SK-N-SH (cell line): ENCODE results near the gene SPOCK3. TPM values are rescaled to one million over a fixed set of nuclear protein-coding genes. Genes with fewer than 3 reads are reported as not detected.

Source experiments
- CTCF ChIA-PET: fragments of 300-600, 350-600 bp; formaldehyde crosslinking; extraction: SDS; loops from one replicate; lab custom pipeline; 2021; lab: Yijun Ruan, JAX
- POLR2A ChIA-PET: fragments of 350-600 bp; sonication (Branson Sonifier 250); formaldehyde crosslinking; extraction: SDS; loops from one replicate; lab custom pipeline; 2020; ENCODE audit warnings: antibody characterized with exemption, inconsistent platforms; lab: Yijun Ruan, JAX
- DNase-seq: peaks from one replicate; pipeline ENCODE4 v3.0.0; 2012
- H2AFZ ChIP-seq: fragments of 200-600 bp; sonication (generic); 2 replicates; pipeline ENCODE4 v1.8.1; 2016; ENCODE audit warnings: antibody characterized with exemption, mild to moderate bottlenecking, low read depth
- H3F3A ChIP-seq: fragments of 200-600 bp; sonication (generic); replicated peaks from 2 replicates; pipeline ENCODE3; 2016; ENCODE audit warnings: antibody characterized with exemption, mild to moderate bottlenecking; ENCODE audit not compliant: insufficient read depth
- H3K27ac ChIP-seq, 2 experiments: fragments of 200-500 bp in 1 of 2; fragments of 200-600 bp in 1 of 2; sonication (Bioruptor generic) in 1 of 2; sonication (generic), shearing (Covaris generic) in 1 of 2; 2 replicates each; pipeline versions ENCODE4 v1.5.1 to v1.6.1; 2014 to 2016; ENCODE audit warnings: low read depth in 2 of 2, inconsistent platforms in 1 of 2, low read length in 1 of 2, mild to moderate bottlenecking in 1 of 2, mixed read lengths in 1 of 2
- H3K27me3 ChIP-seq: fragments of 200-600 bp; sonication (generic), shearing (Covaris generic); 2 replicates; pipeline ENCODE4 v1.6.1; 2016; ENCODE audit warnings: mixed run types; ENCODE audit not compliant: insufficient read depth
- H3K36me3 ChIP-seq, 2 experiments: fragments of 200-500 bp in 1 of 2; fragments of 200-600 bp in 1 of 2; sonication (Bioruptor generic) in 1 of 2; sonication (generic) in 1 of 2; replicated peaks in 1 of 2; 2 replicates each; pipeline versions ENCODE3 to v1.5.1; 2014 to 2016; ENCODE audit warnings: low read length in 1 of 2, mild to moderate bottlenecking in 1 of 2; ENCODE audit not compliant: insufficient read depth in 2 of 2, control insufficient read depth in 1 of 2
- H3K4me1 ChIP-seq, 2 experiments: fragments of 200-500 bp in 1 of 2; fragments of 200-600 bp in 1 of 2; sonication (Bioruptor generic) in 1 of 2; sonication (generic), shearing (Covaris generic) in 1 of 2; 2 replicates each; pipeline versions ENCODE4 v1.5.1 to v1.6.1; 2014 to 2016; ENCODE audit warnings: low read depth in 1 of 2, low read length in 1 of 2, mixed run types in 1 of 2; ENCODE audit not compliant: insufficient read depth in 2 of 2, control insufficient read depth in 1 of 2
- H3K4me2 ChIP-seq: fragments of 200-600 bp; sonication (generic), shearing (Covaris generic); 2 replicates; pipeline ENCODE4 v1.6.1; 2017; ENCODE audit warnings: mixed run types
- H3K4me3 ChIP-seq, 2 experiments: fragments of 200-500 bp in 1 of 2; fragments of 200-600 bp in 1 of 2; sonication (Bioruptor generic) in 1 of 2; sonication (generic), shearing (Covaris generic) in 1 of 2; 2 replicates each; pipeline versions ENCODE4 v1.5.1 to v1.8.1; 2014 to 2016; ENCODE audit warnings: low read depth in 2 of 2, inconsistent platforms in 1 of 2, low read length in 1 of 2, mild to moderate bottlenecking in 1 of 2, mixed read lengths in 1 of 2, moderate library complexity in 1 of 2
- H3K79me2 ChIP-seq: fragments of 200-600 bp; sonication (generic); 2 replicates; pipeline ENCODE4 v1.8.1; 2017; ENCODE audit warnings: mild to moderate bottlenecking; ENCODE audit not compliant: insufficient read depth
- H3K9ac ChIP-seq: fragments of 200-600 bp; sonication (generic); 2 replicates; pipeline ENCODE4 v1.6.1; 2017; ENCODE audit warnings: mixed run types
- H3K9me2 ChIP-seq: fragments of 200-600 bp; sonication (generic); 2 replicates; pipeline ENCODE4 v1.6.1; 2017; ENCODE audit warnings: mixed run types
- H3K9me3 ChIP-seq: fragments of 200-600 bp; sonication (generic); 2 replicates; pipeline ENCODE4 v1.6.1; 2017; ENCODE audit warnings: mixed run types, mild to moderate bottlenecking, moderate library complexity
- H4K20me1 ChIP-seq: fragments of 200-600 bp; sonication (generic); 2 replicates; pipeline ENCODE4 v1.6.1; 2017; ENCODE audit warnings: mild to moderate bottlenecking, mixed run types; ENCODE audit not compliant: insufficient read depth
- CHD2 ChIP-seq: fragments of 150-350 bp; IDR thresholded peaks from 2 replicates; pipeline ENCODE4 v1.6.1; 2018; ENCODE audit warnings: low read length; ENCODE audit not compliant: partially characterized antibody
- EP300 ChIP-seq, 2 experiments: IDR thresholded peaks; 2 replicates each; pipeline versions ENCODE4 v1.4.0 to v1.6.1; 2012; ENCODE audit warnings: borderline replicate concordance in 1 of 2, low read depth in 1 of 2, low read length in 1 of 2
- GABPA ChIP-seq: IDR thresholded peaks from 2 replicates; pipeline ENCODE4 v1.4.0; 2012; ENCODE audit warnings: low read depth, mild to moderate bottlenecking
- POLR2AphosphoS5 ChIP-seq: IDR thresholded peaks from 2 replicates; pipeline ENCODE4 v1.6.1; 2012; ENCODE audit warnings: low read depth, low read length
- RFX5 ChIP-seq: IDR thresholded peaks from 2 replicates; pipeline ENCODE4 v1.6.1; 2012; ENCODE audit warnings: mild to moderate bottlenecking, improper control_type of control experiment, low read length
- RXRA ChIP-seq: IDR thresholded peaks from 2 replicates; pipeline ENCODE4 v1.4.0; 2012; ENCODE audit warnings: low read depth, mild to moderate bottlenecking, borderline replicate concordance
- SIN3A ChIP-seq: IDR thresholded peaks from 2 replicates; pipeline ENCODE4 v1.6.1; 2012; ENCODE audit warnings: low read depth, mild to moderate bottlenecking, low read length, moderate library complexity, borderline replicate concordance
- SMC3 ChIP-seq: IDR thresholded peaks from 2 replicates; pipeline ENCODE4 v1.6.1; 2012; ENCODE audit warnings: low read depth, low read length, improper control_type of control experiment
- WGBS: methylation state at CpG from one replicate; pipeline ENCODE4 v1.1.6; 2017; ENCODE audit warnings: low lambda C conversion rate; 5-methylcytosine and 5-hydroxymethylcytosine counted together
- polyA plus RNA-seq, 3 experiments: library from polyadenylated mRNA; depleted of rRNA; stranded (reverse); fragments of >200 nt; gene quantifications; 2 replicates each; pipeline ENCODE4 v1.2.3, GENCODE V29; 2012
- TF ChIP-seq, protein P1 (sequence below): fragments of 200-600 bp; sonication (generic); IDR thresholded peaks from 2 replicates; pipeline ENCODE4 v1.6.1; 2017; ENCODE audit warnings: antibody characterized with exemption, mild to moderate bottlenecking, moderate library complexity
- TF ChIP-seq, protein P2 (sequence below): IDR thresholded peaks from 2 replicates; pipeline ENCODE4 v1.4.0; 2012; ENCODE audit warnings: low read depth
- TF ChIP-seq, protein P3 (sequence below): IDR thresholded peaks from 2 replicates; pipeline ENCODE4 v1.6.1; 2012; ENCODE audit warnings: mild to moderate bottlenecking, low read depth, low read length, moderate library complexity
- TF ChIP-seq, protein P4 (sequence below): IDR thresholded peaks from 2 replicates; pipeline ENCODE4; 2012

Gene SPOCK3
- polyA plus RNA-seq, 1 of the 3 experiments (the other 2 are of a cell fraction) = not detected

DNA sequence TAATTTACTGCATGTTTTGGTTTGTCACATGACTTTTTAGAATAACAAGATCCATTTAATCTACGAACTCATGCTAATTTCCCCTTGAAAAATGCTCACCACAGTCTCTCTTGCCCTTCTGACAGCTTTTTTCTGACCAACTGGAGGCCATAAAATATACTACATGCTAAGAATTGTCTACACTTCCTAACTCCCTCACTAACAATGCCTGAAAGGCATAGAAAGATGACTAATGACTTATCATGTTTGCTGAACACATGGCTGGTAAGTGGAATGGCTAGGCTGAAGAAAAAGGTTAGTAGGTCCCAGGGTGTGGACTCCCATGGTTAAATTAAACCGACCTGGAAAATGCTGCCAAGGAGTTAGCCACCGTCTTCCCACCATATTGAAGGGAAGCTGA lies 309.9 kb downstream of the SPOCK3 start:
- WGBS = 20% methylated on average over 3 of the region's 3 CpGs
- TF ChIP-seq SMC3 (no peak), EP300 (IDR thresholded peaks at IDR 0.05; ENCODE audit: borderline replicate concordance in 1 of 2, low read depth in 1 of 2, low read length in 1 of 2) (no peak), RXRA (no peak), SIN3A (no peak), GABPA (no peak), POLR2AphosphoS5 (no peak), RFX5 (no peak), CHD2 (no peak)
- TF ChIP-seq, protein P1, sequence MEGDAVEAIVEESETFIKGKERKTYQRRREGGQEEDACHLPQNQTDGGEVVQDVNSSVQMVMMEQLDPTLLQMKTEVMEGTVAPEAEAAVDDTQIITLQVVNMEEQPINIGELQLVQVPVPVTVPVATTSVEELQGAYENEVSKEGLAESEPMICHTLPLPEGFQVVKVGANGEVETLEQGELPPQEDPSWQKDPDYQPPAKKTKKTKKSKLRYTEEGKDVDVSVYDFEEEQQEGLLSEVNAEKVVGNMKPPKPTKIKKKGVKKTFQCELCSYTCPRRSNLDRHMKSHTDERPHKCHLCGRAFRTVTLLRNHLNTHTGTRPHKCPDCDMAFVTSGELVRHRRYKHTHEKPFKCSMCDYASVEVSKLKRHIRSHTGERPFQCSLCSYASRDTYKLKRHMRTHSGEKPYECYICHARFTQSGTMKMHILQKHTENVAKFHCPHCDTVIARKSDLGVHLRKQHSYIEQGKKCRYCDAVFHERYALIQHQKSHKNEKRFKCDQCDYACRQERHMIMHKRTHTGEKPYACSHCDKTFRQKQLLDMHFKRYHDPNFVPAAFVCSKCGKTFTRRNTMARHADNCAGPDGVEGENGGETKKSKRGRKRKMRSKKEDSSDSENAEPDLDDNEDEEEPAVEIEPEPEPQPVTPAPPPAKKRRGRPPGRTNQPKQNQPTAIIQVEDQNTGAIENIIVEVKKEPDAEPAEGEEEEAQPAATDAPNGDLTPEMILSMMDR = no peak
- TF ChIP-seq, protein P2, sequence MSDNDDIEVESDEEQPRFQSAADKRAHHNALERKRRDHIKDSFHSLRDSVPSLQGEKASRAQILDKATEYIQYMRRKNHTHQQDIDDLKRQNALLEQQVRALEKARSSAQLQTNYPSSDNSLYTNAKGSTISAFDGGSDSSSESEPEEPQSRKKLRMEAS = no peak
- TF ChIP-seq, protein P3, sequence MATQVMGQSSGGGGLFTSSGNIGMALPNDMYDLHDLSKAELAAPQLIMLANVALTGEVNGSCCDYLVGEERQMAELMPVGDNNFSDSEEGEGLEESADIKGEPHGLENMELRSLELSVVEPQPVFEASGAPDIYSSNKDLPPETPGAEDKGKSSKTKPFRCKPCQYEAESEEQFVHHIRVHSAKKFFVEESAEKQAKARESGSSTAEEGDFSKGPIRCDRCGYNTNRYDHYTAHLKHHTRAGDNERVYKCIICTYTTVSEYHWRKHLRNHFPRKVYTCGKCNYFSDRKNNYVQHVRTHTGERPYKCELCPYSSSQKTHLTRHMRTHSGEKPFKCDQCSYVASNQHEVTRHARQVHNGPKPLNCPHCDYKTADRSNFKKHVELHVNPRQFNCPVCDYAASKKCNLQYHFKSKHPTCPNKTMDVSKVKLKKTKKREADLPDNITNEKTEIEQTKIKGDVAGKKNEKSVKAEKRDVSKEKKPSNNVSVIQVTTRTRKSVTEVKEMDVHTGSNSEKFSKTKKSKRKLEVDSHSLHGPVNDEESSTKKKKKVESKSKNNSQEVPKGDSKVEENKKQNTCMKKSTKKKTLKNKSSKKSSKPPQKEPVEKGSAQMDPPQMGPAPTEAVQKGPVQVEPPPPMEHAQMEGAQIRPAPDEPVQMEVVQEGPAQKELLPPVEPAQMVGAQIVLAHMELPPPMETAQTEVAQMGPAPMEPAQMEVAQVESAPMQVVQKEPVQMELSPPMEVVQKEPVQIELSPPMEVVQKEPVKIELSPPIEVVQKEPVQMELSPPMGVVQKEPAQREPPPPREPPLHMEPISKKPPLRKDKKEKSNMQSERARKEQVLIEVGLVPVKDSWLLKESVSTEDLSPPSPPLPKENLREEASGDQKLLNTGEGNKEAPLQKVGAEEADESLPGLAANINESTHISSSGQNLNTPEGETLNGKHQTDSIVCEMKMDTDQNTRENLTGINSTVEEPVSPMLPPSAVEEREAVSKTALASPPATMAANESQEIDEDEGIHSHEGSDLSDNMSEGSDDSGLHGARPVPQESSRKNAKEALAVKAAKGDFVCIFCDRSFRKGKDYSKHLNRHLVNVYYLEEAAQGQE = no peak
- TF ChIP-seq, protein P4, sequence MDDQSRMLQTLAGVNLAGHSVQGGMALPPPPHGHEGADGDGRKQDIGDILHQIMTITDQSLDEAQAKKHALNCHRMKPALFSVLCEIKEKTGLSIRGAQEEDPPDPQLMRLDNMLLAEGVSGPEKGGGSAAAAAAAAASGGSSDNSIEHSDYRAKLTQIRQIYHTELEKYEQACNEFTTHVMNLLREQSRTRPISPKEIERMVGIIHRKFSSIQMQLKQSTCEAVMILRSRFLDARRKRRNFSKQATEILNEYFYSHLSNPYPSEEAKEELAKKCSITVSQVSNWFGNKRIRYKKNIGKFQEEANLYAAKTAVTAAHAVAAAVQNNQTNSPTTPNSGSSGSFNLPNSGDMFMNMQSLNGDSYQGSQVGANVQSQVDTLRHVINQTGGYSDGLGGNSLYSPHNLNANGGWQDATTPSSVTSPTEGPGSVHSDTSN = no peak
- Histone ChIP-seq H3F3A (no peaks in the 10 kb centered on the region), H3K4me3 (no peak overlapping the region), H3K27ac (no peak overlapping the region), H3K4me2 (no peak overlapping the region), H3K9me3 (no peaks in the 10 kb centered on the region), H3K9ac (no peak overlapping the region), H3K27me3 (no peaks in the 10 kb centered on the region), H3K9me2 (no peaks in the 10 kb centered on the region), H3K36me3 (no peaks in the 10 kb centered on the region), H2AFZ (no peak overlapping the region), H3K79me2 (no peaks in the 10 kb centered on the region), H4K20me1 (no peaks in the 10 kb centered on the region), H3K4me1 (no peaks in the 10 kb centered on the region)
- ChIA-PET CTCF (no interaction called here), POLR2A (no interaction called here)
- no peak for DNase-seq
